GM12874 (cell line): ENCODE results near the gene MTREX.

ENCODE experiments used
- CTCF ChIP-seq: IDR thresholded peaks from 2 replicates; pipeline ENCODE4 v1.5.1; 2011; ENCODE audit warnings: low read depth, mild to moderate bottlenecking, control low read depth, low read length, moderate library complexity; ENCODE audit not compliant: insufficient read depth

The MTREX gene

GRCh38 chr5:55471468-55471867 lies 163.7 kb downstream of the MTREX start:
- no peak for TF ChIP-seq CTCF

- TF ChIP-seq CTCF = no peak
Measured at GRCh38 chr5:55472642-55473041, 164.9 kb downstream of the MTREX start.
